ENCODE data around the gene ANXA6. TPM values are rescaled to one million over a fixed set of nuclear protein-coding genes. Genes with fewer than 3 reads are reported as not detected.

ANXA6 gene
- total and polyA plus RNA-seq, 10 of the 15 experiments (the other 5 are each of a cell fraction or from before 2014, with no cell fraction given) = 44.0 to 571 (median 465) TPM

GRCh38 chr5:151196556-151197290 lies 39.1 kb upstream of the ANXA6 start (continued):
- TF ChIP-seq HCFC1 (IDR thresholded peaks at IDR 0.05; ENCODE audit: low read length) = no peak
- 0 out of 4 replicates have a peak, but pooled peaks of 1 of the 2 experiments have one; percentile 40 for TF ChIP-seq SRF (IDR thresholded peaks at IDR 0.05; ENCODE audit: low read depth in 2 of 2, low read length in 2 of 2)
- no peak for TF ChIP-seq ZBTB33 (IDR thresholded peaks at IDR 0.05)
- TF ChIP-seq ASH2L (IDR thresholded peaks at IDR 0.05; ENCODE audit: borderline replicate concordance, low read depth) = no peak
- TF ChIP-seq ZSCAN29 (IDR thresholded peaks at IDR 0.05) = no peak
- TF ChIP-seq ZZZ3 (IDR thresholded peaks at IDR 0.05; ENCODE audit: control insufficient read depth, insufficient read length, low read depth) = no peak
- peak; percentile 87 for TF ChIP-seq SMAD1 (IDR thresholded peaks at IDR 0.05; ENCODE audit: low read depth, partially characterized antibody)
- no peak for TF ChIP-seq TCF7 (IDR thresholded peaks at IDR 0.05; ENCODE audit: borderline replicate concordance)
- no peak for TF ChIP-seq CHD4 (IDR thresholded peaks at IDR 0.05)

DNA sequence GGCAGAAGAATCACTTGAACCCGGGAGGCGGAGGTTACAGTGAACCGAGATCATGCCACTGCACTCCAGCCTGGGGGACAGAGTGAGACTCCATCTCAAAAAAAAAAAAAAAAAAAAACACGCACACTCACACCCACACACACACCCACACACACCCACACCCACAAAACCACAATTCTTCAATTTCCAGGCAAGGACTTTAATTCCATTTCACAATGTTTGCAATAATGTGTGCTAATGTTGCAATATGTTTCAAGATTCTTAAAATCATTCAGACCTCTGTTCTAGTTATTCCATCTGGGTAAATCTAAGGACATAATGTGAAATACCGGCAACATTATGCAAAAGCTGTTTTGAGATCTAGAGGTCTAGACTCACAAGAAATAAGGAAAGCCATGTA lies 38.0 kb upstream of the ANXA6 start:
- H3K27me3 ChIP-seq (replicated peaks in 1 of 2; ENCODE audit: control insufficient read depth in 2 of 2, insufficient read depth in 2 of 2, low read length in 1 of 2) = no peaks in the 10 kb centered on the region
- H3K36me3 ChIP-seq (ENCODE audit: control insufficient read depth in 2 of 2, insufficient read depth in 2 of 2, low read length in 1 of 2) = peaks cover 4 to 17% of the 10 kb centered on the region in 2 experiments; a peak in 2 of 4 replicates
- TF ChIP-seq NFYA (IDR thresholded peaks at IDR 0.05; ENCODE audit: borderline replicate concordance, low read depth, low read length) (no peak), EGR1 (IDR thresholded peaks at IDR 0.05; ENCODE audit: borderline replicate concordance in 1 of 2, low read depth in 2 of 2, low read length in 2 of 2) (peak in 1 of 2 experiments; percentile 62; a peak in 2 of 3 replicates), SREBF2 (IDR thresholded peaks at IDR 0.05; ENCODE audit: low read length) (no peak), RUNX3 (IDR thresholded peaks at IDR 0.05; ENCODE audit: low read length) (peak; percentile 44), MYC (IDR thresholded peaks at IDR 0.05; ENCODE audit: insufficient read depth, insufficient read length, insufficient replicate concordance, low read length, severe bottlenecking) (no peak), MTA3 (IDR thresholded peaks at IDR 0.05; ENCODE audit: borderline replicate concordance, low read length) (no peak)
- H2AFZ ChIP-seq (ENCODE audit: control insufficient read depth, low read depth, low read length) = no peak overlapping the region
- ChIA-PET SMC1A (ENCODE audit: uncharacterized antibody, unreplicated experiment) (interaction anchor here (0.7 to 2.8 kb wide), 5 partner anchors 16 to 54 kb away, joined by 3 to 18 read pairs (median 6); no protein-coding TSS in a partner anchor), POLR2A (interaction anchor here (2.9 kb wide), 1 partner anchor 17 kb away, joined by 20 read pairs; no protein-coding TSS in a partner anchor), CTCF (interaction anchor here (1.5 kb wide), 2 partner anchors 16 to 18 kb away, joined by 3 read pairs; no protein-coding TSS in a partner anchor), RAD21 (ENCODE audit: unreplicated experiment) (interaction anchor here (0.8 to 1.4 kb wide), 2 partner anchors 53 to 66 kb away, joined by 3 to 4 read pairs; no protein-coding TSS in a partner anchor)
- H3K27ac ChIP-seq (ENCODE audit: control insufficient read depth, insufficient read depth) = peak overlapping the region; percentile 41; the same call in 1 of the 2 replicates
- WGBS (ENCODE audit: insufficient coverage, insufficient replicate concordance, low lambda C conversion rate, missing lambda C conversion rate) = 67% methylated on average over 3 of the region's 5 CpGs
- H3K4me3 ChIP-seq = no peak overlapping the region
- H3K4me1 ChIP-seq (ENCODE audit: control insufficient read depth, insufficient read depth, low read length) = peaks cover 17% of the 10 kb centered on the region
- intact Hi-C loops (cut with micrococcal nuclease; ENCODE audit: unreplicated experiment) (loop anchor here (2.0 kb wide), 1 partner anchor 19 kb away; no protein-coding TSS in a partner anchor), in situ Hi-C loops (cut with MboI) (no loop called here)
- no peak for DNase-seq (ENCODE audit: low read depth, low spot score)
- no peak overlapping the region for H3K9ac ChIP-seq (ENCODE audit: control insufficient read depth, insufficient read depth, low read length)
- H3K79me2 ChIP-seq (ENCODE audit: control insufficient read depth, insufficient read depth, low read length) = no peaks in the 10 kb centered on the region
- peaks cover 4% of the 10 kb centered on the region for H3K9me3 ChIP-seq (replicated peaks; ENCODE audit: control insufficient read depth, insufficient read depth, low read length)
- H4K20me1 ChIP-seq (ENCODE audit: control insufficient read depth, insufficient read depth) = no peaks in the 10 kb centered on the region
- FAIRE-seq = no peak
- BruUV-seq (replicated peaks) = no TSS peak
- no peak for ATAC-seq
- no peak overlapping the region for H3K4me2 ChIP-seq (ENCODE audit: control insufficient read depth, insufficient read depth)
